ENCODE data around the gene WBP4.

DNA sequence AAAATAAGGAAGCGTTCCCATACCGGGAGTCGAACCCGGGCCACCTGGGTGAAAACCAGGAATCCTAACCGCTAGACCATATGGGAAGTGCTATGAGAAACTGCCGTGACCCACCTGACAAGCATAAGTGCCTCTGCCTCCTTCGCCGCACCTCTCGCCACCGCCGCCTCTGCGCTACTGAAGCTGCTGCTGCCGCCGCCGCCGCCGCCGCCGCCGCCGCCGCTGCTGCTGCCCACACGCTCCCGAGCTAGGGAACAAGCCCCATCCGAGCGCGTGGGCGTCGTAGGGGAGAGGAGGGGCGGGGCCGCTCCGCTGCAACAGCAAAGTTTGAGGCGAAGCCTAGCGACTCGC lies 610 bp upstream of the WBP4 start:
- TF ChIP-seq, protein P1, sequence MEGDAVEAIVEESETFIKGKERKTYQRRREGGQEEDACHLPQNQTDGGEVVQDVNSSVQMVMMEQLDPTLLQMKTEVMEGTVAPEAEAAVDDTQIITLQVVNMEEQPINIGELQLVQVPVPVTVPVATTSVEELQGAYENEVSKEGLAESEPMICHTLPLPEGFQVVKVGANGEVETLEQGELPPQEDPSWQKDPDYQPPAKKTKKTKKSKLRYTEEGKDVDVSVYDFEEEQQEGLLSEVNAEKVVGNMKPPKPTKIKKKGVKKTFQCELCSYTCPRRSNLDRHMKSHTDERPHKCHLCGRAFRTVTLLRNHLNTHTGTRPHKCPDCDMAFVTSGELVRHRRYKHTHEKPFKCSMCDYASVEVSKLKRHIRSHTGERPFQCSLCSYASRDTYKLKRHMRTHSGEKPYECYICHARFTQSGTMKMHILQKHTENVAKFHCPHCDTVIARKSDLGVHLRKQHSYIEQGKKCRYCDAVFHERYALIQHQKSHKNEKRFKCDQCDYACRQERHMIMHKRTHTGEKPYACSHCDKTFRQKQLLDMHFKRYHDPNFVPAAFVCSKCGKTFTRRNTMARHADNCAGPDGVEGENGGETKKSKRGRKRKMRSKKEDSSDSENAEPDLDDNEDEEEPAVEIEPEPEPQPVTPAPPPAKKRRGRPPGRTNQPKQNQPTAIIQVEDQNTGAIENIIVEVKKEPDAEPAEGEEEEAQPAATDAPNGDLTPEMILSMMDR (IDR thresholded peaks at IDR 0.05), result no peak
- no peak for TF ChIP-seq ZFX (IDR thresholded peaks at IDR 0.05; ENCODE audit: borderline replicate concordance)

Measured in 22Rv1 (cell line).